SU-DHL-6 (cell line): Measurements from ENCODE around the gene IL37.
"Not testable (repeated sequence)": the region's sequence is repeated elsewhere in the genome, so short reads cannot be mapped to it uniquely, and the experiment has no call there.

Experiments
- CTCF ChIP-seq: fragments of 200-600 bp; sonication (generic); IDR thresholded peaks from one replicate; pipeline ENCODE4 v1.5.1; 2017; ENCODE audit warnings: antibody characterized with exemption, mild to moderate bottlenecking, low read length, moderate library complexity; ENCODE audit not compliant: insufficient read depth, poor library complexity, severe bottlenecking
- EZH2phosphoT487 ChIP-seq: fragments of 200-600 bp; sonication (generic), shearing (Covaris generic); conservative IDR thresholded peaks from 2 replicates; pipeline ENCODE4 v1.6.1; 2018; ENCODE audit warnings: mild to moderate bottlenecking, antibody characterized with exemption, low read length, moderate library complexity, mixed read lengths

- not testable (repeated sequence) for TF ChIP-seq CTCF, EZH2phosphoT487
Measured at GRCh38 chr2:112908559-112908958, 2.4 kb upstream of the IL37 start.
